ENCODE results near the gene POMT2. TPM values are rescaled to one million over a fixed set of nuclear protein-coding genes. Genes with fewer than 3 reads are reported as not detected.

Gene POMT2
- total and polyA plus RNA-seq, 2 donors (not counting 3 experiments of a cell fraction or from before 2014, with no cell fraction given) = 19.5 to 48.2 TPM

DNA sequence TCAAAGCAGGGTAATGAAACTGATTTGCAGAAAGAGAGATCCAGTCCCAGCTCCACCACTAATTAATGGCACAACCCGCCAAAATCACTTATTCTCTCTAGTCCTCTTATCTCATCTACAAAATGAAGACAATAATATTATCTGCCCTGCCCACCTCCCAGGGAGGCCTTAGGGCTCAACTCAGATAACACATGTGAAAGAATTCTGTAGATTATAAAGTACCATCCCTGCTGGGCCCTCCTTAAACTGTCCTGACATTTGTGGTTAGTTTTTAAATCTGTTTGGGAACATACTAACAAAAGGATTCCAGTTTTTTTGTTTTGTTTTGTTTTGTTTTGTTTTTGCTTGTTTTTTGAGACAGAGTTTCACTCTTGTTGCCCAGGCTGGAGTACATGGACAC is 7.3 kb downstream of the POMT2 start:
- FAIRE-seq = no peak
- Histone ChIP-seq H3K4me3 (replicated peaks in 1 of 3; ENCODE audit: insufficient read depth in 1 of 3, low read depth in 1 of 3, low read length in 3 of 3) (no peak overlapping the region), H2AFZ (ENCODE audit: low read depth, low read length) (no peak overlapping the region), H3K4me2 (ENCODE audit: insufficient read depth, low read length) (no peak overlapping the region), H3K4me1 (ENCODE audit: control insufficient read depth, extremely low read depth, insufficient read depth, low read length) (no peaks in the 10 kb centered on the region), H4K20me1 (replicated peaks; ENCODE audit: control insufficient read depth, extremely low read depth, insufficient read depth, low read length) (no peaks in the 10 kb centered on the region), H3K36me3 (ENCODE audit: control insufficient read depth in 2 of 2, extremely low read depth in 1 of 2, insufficient read depth in 2 of 2, low read length in 2 of 2) (no peaks in the 10 kb centered on the region), H3K27me3 (ENCODE audit: control insufficient read depth in 2 of 2, insufficient read depth in 2 of 2, low read length in 2 of 2) (no peaks in the 10 kb centered on the region), H3K79me2 (ENCODE audit: control insufficient read depth, insufficient read depth, low read length) (peaks cover 11% of the 10 kb centered on the region), H3K27ac (ENCODE audit: insufficient read depth, low read depth, low read length) (no peak overlapping the region), H3K9me1 (replicated peaks; ENCODE audit: control insufficient read depth, extremely low read depth, insufficient read depth, low read length) (no peaks in the 10 kb centered on the region), H3K9ac (replicated peaks; ENCODE audit: extremely low read depth, insufficient read depth, low read length) (no peak overlapping the region), H3K9me3 (replicated peaks; ENCODE audit: control insufficient read depth, insufficient read depth, low read length) (no peaks in the 10 kb centered on the region)
- POLR2A ChIA-PET = no interaction called here
- DNase-seq (ENCODE audit: low read depth, low spot score) = no peak
- intact Hi-C loops (cut with micrococcal nuclease) (no loop called here), dilution Hi-C loops (cut with MboI; ENCODE audit: extremely low pct_ligation_motif_present, low sequenced_read_pairs) (no loop called here)
- CTCF ChIA-PET = interaction anchor here (0.8 to 6.0 kb wide), 4 partner anchors 11 to 161 kb away, joined by 3 to 515 read pairs (median 4); no protein-coding TSS in a partner anchor
- no TSS peak for BruUV-seq (replicated peaks)
- TF ChIP-seq EZH2 (IDR thresholded peaks at IDR 0.05; ENCODE audit: borderline replicate concordance, low read depth, low read length, severe bottlenecking) (no peak), GATA2 (IDR thresholded peaks at IDR 0.05; ENCODE audit: insufficient read depth, insufficient read length, low read depth, low read length) (no peak), FOS (IDR thresholded peaks at IDR 0.05; ENCODE audit: borderline replicate concordance, insufficient read depth, low read length) (no peak)

DNA sequence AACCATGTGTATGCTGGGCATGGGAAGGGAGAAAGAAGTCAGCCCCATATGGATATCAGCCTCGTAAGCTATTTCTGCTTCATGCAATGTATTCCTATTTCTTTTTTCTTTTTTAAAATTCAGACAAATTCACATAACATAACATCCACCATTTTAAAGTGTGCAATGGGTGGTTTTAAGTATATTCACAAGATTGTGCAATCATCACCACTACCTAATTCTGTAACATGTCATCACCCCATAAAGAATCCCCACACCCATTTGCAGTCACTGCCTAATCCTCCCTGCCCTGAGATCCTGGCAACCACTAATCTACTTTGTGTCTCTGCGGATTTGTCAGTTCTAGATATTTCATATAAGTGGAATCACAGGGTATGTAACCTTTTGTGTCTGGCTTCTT is 9.5 kb downstream of the POMT2 start:
- intact Hi-C loops (cut with micrococcal nuclease) = no loop called here
- ChIA-PET POLR2A (no interaction called here), CTCF (interaction anchor here (6.0 kb wide), 1 partner anchor 9 kb away, joined by 515 read pairs; no protein-coding TSS in a partner anchor)
- Histone ChIP-seq H2AFZ (ENCODE audit: low read depth, low read length) (no peak overlapping the region), H3K27ac (ENCODE audit: insufficient read depth, low read depth, low read length) (no peak overlapping the region), H3K36me3 (ENCODE audit: control insufficient read depth in 2 of 2, extremely low read depth in 1 of 2, insufficient read depth in 2 of 2, low read length in 2 of 2) (no peaks in the 10 kb centered on the region), H3K4me2 (ENCODE audit: insufficient read depth, low read length) (no peak overlapping the region), H3K27me3 (ENCODE audit: control insufficient read depth in 2 of 2, insufficient read depth in 2 of 2, low read length in 2 of 2) (no peaks in the 10 kb centered on the region), H3K9ac (replicated peaks; ENCODE audit: extremely low read depth, insufficient read depth, low read length) (no peak overlapping the region), H3K4me3 (replicated peaks in 1 of 3; ENCODE audit: insufficient read depth in 1 of 3, low read depth in 1 of 3, low read length in 3 of 3) (no peak overlapping the region), H4K20me1 (replicated peaks; ENCODE audit: control insufficient read depth, extremely low read depth, insufficient read depth, low read length) (no peaks in the 10 kb centered on the region), H3K9me1 (replicated peaks; ENCODE audit: control insufficient read depth, extremely low read depth, insufficient read depth, low read length) (no peaks in the 10 kb centered on the region), H3K9me3 (replicated peaks; ENCODE audit: control insufficient read depth, insufficient read depth, low read length) (no peaks in the 10 kb centered on the region), H3K79me2 (ENCODE audit: control insufficient read depth, insufficient read depth, low read length) (peaks cover 6% of the 10 kb centered on the region), H3K4me1 (ENCODE audit: control insufficient read depth, extremely low read depth, insufficient read depth, low read length) (no peaks in the 10 kb centered on the region)
- TF ChIP-seq, protein P1, sequence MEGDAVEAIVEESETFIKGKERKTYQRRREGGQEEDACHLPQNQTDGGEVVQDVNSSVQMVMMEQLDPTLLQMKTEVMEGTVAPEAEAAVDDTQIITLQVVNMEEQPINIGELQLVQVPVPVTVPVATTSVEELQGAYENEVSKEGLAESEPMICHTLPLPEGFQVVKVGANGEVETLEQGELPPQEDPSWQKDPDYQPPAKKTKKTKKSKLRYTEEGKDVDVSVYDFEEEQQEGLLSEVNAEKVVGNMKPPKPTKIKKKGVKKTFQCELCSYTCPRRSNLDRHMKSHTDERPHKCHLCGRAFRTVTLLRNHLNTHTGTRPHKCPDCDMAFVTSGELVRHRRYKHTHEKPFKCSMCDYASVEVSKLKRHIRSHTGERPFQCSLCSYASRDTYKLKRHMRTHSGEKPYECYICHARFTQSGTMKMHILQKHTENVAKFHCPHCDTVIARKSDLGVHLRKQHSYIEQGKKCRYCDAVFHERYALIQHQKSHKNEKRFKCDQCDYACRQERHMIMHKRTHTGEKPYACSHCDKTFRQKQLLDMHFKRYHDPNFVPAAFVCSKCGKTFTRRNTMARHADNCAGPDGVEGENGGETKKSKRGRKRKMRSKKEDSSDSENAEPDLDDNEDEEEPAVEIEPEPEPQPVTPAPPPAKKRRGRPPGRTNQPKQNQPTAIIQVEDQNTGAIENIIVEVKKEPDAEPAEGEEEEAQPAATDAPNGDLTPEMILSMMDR (IDR thresholded peaks at IDR 0.05; ENCODE audit: extremely low read depth in 1 of 2, insufficient read depth in 1 of 2, low read depth in 1 of 2, low read length in 2 of 2) = no peak
- TF ChIP-seq EZH2 (IDR thresholded peaks at IDR 0.05; ENCODE audit: borderline replicate concordance, low read depth, low read length, severe bottlenecking) (no peak), POLR2A (IDR thresholded peaks at IDR 0.05; ENCODE audit: low read depth, low read length) (no peak), MYC (IDR thresholded peaks at IDR 0.05; ENCODE audit: low read depth, low read length) (no peak), POLR2AphosphoS5 (IDR thresholded peaks at IDR 0.05; ENCODE audit: insufficient read depth, low read depth, low read length) (no peak), GATA2 (IDR thresholded peaks at IDR 0.05; ENCODE audit: insufficient read depth, insufficient read length, low read depth, low read length) (no peak), FOS (IDR thresholded peaks at IDR 0.05; ENCODE audit: borderline replicate concordance, insufficient read depth, low read length) (no peak), JUN (IDR thresholded peaks at IDR 0.05; ENCODE audit: borderline replicate concordance, insufficient read depth, insufficient read length, low read depth) (no peak)
- TF ChIP-seq, protein P2, sequence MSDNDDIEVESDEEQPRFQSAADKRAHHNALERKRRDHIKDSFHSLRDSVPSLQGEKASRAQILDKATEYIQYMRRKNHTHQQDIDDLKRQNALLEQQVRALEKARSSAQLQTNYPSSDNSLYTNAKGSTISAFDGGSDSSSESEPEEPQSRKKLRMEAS (IDR thresholded peaks at IDR 0.05; ENCODE audit: insufficient read depth, insufficient read length) = no peak
- FAIRE-seq (no peak), DNase-seq (ENCODE audit: low read depth, low spot score) (no peak)
- dilution Hi-C loops (cut with MboI; ENCODE audit: extremely low pct_ligation_motif_present, low sequenced_read_pairs) = no loop called here
- BruUV-seq (replicated peaks) = no TSS peak
